Middle frontal gyrus (tissue), 1 donor: ENCODE results near the gene MYLK2.
"Not testable (repeated sequence)": the region's sequence is repeated elsewhere in the genome, so short reads cannot be mapped to it uniquely, and the experiment has no call there.

ENCODE experiments used
- DNase-seq: peaks from one replicate; pipeline ENCODE4 v3.0.0-alpha.2; 2015; ENCODE audit warnings: low spot score; ENCODE audit errors: extremely low spot score

Gene MYLK2

GRCh38 chr20:31815408-31816188 lies 3.6 kb upstream of the MYLK2 start:
- DNase-seq, result no peak

DNA sequence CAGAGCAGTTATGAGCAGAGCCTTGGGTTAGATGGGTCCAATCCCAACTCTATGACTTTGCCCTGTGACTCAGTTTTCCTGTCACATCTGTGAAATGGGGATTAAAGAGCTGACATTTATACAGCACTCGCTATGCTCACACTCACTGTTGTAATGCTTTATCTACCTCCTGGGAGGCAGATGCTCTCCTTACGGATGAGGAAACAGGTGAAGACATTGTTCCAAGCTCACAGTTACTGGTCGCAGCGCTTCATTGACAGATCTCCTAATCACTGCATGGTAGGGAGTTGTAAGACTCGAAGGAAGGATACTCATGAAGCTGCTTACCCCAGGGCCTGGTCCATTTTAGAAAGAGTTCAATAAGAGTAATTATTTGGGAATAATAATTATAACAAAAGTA lies 2.9 kb upstream of the MYLK2 start:
- no peak for DNase-seq

- DNase-seq, result no peak
These were observed 1.7 kb upstream of the MYLK2 start for GRCh38 chr20:31817461-31817860.

GRCh38 chr20:31818376-31818908 lies 714 bp upstream of the MYLK2 start:
- no peak for DNase-seq

DNA sequence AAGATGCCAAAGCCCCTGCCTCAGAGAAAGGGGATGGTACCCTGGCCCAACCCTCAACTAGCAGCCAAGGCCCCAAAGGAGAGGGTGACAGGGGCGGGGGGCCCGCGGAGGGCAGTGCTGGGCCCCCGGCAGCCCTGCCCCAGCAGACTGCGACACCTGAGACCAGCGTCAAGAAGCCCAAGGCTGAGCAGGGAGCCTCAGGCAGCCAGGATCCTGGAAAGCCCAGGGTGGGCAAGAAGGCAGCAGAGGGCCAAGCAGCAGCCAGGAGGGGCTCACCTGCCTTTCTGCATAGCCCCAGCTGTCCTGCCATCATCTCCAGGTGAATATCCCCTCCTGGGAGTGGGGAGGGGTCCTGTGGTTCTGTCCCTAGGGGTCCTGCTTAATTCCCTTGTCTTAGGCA lies 1.1 kb downstream of the MYLK2 start:
- DNase-seq, result no peak

DNA sequence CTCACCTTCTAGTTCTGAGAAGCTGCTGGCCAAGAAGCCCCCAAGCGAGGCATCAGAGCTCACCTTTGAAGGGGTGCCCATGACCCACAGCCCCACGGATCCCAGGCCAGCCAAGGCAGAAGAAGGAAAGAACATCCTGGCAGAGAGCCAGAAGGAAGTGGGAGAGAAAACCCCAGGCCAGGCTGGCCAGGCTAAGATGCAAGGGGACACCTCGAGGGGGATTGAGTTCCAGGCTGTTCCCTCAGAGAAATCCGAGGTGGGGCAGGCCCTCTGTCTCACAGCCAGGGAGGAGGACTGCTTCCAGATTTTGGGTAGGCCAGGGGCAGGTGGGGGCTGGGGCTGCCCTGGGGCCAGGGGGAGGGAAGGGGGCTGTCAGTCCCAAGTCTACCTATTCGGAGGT lies 2.3 kb downstream of the MYLK2 start:
- no peak for DNase-seq

GRCh38 chr20:31822421-31823330 lies 3.5 kb downstream of the MYLK2 start:
- peak; percentile 38 for DNase-seq

- DNase-seq, result no peak
These were observed 4.4 kb downstream of the MYLK2 start for GRCh38 chr20:31823360-31824124.

DNA sequence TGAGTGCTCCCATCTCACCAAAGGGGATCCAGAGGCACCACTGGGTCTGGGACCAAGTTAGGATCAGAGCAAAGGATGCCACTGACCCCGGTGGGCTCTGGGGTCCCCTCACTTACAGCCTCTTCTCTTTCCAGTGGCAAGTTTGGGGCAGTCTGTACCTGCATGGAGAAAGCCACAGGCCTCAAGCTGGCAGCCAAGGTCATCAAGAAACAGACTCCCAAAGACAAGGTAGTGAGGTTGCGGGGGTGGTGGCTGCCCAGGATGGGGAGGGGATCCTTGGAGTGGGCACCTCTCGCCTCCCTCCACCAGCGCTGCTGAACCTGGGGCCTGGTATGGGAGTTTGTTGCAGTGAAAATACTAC lies 4.9 kb downstream of the MYLK2 start:
- no peak for DNase-seq

DNA sequence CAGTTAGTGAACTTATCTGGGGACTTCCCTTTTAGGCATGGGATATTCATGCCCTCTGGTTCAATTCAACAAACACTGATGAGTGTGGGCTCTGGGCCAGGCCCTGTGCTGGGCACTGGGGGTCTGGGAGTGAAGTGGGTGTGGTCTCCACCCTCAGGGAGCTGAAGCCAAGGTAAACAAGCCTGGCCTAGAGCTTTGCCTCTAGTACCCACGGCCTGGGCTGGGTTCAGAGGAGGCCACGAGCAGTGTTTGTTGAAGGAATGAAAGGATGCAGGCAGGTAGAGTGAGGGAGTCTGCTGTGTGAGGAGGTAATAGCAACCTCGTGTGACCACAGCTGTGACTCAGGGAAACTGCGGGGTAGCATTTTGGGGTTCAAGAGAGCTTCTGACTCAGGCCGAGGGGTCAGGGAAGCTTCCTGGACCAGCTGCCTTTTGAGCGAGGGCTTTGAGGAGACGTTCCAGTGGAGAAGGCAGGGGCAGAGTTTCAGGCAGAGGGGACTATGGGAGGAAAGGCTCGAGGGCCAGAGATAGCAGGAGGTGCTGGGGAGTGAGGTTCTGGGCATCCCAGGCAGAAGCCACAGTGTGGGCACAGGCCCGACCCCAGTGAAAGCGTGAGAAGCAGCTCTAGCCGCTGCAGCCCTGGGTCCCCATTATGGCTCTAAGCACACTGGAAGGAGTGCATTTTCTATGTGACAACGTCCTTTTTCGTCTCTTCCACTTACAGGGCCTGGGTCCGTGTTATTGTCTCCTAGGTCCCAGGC lies 5.6 kb downstream of the MYLK2 start:
- DNase-seq, result no peak

DNA sequence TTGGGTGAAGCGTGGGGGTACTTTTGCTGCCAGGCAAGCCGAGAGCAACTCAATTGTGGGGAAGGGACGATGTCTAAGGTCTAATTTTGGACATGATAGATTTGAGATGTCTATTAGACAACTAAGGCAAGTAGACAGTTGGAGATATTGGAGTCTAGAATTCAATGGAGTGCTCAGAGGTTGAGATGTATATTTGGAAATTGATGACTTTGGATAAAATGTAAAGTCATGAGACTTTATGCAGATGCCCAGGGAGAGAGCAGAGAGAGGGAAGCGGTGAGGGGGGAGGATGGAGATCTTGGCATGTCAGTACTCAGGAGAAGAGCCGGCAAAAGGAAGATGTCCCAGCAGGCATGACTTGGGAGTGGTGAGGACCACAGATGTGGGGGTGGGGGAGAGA lies 6.9 kb downstream of the MYLK2 start:
- no peak for DNase-seq

GRCh38 chr20:31827059-31827458 lies 7.9 kb downstream of the MYLK2 start:
- DNase-seq, result no peak

DNA sequence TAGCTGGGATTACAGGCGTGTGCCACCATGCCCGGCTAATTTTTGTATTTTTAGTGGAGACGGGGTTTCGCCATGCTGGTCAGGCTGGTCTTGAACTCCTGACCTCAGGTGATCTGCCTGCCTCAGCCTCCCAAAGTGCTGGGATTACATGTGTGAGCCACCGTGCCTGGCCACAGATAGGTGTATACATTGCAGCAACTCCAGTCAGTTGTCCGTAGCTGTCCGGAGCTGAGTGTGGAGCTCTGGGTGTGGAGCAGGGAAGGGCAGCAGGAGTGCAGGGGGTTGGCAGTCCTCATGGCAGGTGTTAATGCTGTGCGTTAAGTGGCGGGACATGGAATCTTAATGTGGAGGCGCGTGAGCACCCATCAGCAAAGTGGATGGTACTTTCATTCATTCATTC lies 8.9 kb downstream of the MYLK2 start:
- DNase-seq, result not testable (repeated sequence)

DNA sequence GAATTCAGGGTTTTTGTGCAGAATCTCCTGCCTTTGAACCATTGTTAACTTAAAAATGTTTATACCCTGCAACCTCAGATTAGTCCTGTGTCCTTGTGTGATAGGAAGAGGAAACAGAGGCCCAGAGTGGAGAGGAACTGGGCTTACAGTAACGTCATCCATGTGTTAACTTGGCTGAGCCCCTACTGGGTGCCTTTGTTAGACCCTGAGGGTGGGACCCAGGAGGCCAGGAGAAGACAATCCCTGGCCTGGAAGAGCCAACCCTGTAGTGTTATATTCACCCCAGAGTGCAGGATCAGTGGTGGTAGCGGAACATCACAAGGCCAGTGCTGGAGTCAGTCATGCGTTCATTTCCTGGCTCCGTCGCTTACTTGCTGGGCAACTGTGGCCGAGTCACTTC lies 10.6 kb downstream of the MYLK2 start:
- DNase-seq, result no peak

GRCh38 chr20:31830406-31830981 lies 11.3 kb downstream of the MYLK2 start:
- DNase-seq, result no peak

DNA sequence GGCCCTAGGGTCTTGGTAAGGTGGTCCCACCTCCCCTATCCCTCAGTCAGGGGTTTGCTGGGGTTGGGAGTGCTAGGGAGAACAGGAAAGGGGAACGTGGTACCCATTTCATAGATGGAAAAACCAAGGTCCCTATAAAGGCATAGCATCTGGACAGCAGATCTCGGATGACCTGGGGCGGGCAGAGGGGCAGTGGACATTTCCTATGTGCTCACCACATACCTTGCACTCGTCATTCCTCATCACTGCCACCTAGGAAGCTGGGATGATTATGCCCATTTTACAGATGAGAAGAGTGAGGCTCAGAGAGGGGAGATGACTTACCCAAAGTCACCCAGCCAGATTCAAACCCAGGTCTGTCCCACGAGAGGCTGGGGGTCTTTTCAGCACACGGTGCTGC lies 12.1 kb downstream of the MYLK2 start:
- no peak for DNase-seq

DNA sequence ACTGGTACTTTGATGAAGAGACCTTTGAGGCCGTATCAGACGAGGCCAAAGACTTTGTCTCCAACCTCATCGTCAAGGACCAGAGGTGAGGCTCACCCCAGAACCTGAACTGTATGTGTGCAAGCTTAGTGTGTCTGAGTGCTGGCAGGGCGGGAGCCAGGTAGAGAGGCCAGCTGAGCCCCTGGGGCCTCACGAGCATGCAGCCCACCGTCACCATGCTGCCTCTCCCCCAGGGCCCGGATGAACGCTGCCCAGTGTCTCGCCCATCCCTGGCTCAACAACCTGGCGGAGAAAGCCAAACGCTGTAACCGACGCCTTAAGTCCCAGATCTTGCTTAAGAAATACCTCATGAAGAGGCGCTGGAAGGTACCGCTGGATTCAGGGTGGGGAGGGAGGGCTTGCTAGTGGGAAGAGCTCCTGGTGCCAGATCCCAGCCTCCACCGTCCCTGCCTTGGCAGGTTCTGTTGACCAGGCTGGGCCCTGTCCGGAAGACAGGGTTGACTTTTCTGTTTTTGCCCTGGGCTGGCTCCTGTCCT lies 12.7 kb downstream of the MYLK2 start:
- DNase-seq, result no peak

DNA sequence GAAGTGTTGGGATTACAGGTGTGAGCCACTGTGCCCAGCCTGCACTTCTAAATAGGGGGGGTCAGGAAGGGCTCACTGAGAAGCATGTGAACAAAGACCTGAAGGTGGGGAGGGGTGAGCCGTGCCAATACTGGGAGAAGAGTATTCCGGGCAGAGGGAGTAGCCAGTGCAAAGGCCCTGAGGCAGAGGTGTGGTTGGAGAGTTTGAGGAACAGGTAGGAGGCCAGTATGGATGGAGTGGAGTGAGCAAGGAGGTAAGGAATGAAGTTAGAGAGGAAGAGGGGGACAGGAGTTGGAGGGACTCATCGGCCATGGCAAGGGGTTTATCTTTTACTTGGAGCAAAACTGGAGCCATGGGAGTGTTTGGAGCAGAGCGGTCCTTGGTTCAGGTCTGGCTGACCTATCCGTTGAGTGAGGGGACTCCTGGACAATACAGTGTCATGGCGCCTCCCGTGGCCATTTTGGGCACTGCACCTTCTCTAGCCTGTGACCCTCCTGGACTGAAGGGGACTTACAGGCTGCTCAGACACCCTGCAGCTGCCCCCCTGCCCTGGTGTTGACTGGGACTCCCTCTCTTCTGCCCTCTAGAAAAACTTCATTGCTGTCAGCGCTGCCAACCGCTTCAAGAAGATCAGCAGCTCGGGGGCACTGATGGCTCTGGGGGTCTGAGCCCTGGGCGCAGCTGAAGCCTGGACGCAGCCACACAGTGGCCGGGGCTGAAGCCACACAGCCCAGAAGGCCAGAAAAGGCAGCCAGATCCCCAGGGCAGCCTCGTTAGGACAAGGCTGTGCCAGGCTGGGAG lies 14.2 kb downstream of the MYLK2 start:
- no peak for DNase-seq

DNA sequence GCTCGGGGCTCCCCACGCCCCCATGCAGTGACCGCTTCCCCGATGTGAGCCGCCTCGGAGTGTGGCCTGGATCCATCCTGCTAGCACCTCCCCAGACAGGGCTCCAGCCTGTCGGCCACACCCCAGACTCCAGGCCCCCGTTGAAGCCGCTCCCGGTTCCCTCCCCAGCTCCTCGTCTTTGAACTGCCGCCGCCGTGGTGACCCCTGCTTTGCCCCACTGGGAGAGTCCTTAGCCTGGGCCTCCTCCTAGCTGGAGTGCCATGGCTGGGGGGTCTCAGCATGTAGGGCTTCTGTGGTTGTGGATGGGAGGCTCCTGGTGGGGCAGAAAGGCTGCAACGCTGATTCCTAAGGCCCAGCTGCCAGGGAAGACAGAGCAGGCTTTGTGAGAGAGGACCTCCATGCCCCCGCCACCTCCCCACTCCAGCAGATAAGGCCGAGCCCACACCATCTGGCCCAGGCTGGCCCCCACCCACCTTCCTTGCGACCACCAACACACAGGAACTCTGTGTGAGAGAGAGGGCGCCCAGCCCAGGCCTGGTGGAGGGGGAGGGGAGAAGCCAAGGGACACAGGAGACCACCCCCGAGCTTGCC lies 14.9 kb downstream of the MYLK2 start:
- no peak for DNase-seq
